GM19043 (cell line): Measurements from ENCODE around the gene WFDC10B.
"Not testable (repeated sequence)": the region's sequence is repeated elsewhere in the genome, so short reads cannot be mapped to it uniquely, and the experiment has no call there.

Experiments used
- ATAC-seq: cut with Tn5 transposase; IDR thresholded peaks from one replicate; pipeline ENCODE4 v1.9.1; 2021; ENCODE audit warnings: low read depth; ENCODE audit not compliant: unreplicated experiment

Gene WFDC10B

DNA sequence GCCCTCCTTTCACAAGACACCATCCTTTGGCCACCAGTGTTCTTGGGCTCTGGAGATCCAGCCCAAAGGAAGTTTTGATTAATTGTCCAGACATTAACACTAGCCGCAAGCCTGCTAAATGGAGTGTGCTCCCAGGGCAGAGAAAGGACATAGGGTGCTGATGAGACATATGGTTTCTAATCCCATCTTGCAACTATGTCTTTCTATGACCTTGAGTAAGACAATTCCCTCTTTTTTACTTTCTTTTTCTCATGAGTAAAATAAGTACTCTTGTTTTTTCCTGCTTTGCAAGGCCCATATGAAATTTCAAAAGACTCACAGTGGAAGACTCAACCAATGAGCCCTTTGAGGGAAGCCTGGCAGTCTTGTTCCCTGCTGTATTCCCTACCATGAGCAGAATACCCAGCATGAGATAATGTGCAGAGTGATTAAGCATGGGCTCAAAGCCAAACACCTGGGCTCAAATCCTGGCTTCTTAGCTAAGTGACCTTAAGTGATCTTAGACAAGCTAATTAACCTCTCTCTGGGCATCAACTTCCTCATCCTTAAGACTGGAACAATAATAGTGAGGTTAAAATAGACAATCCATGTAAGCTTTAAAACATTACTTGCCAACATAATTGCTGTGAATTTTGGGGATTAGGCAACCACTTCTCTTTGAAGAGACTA is at the start of gene WFDC10B:
TSS of gene WFDC10B (minus strand) at position 51 of the 669 bp plus-strand sequence. CDS start 19,027 bp downstream, outside the sequence.
- ATAC-seq, result no peak

DNA sequence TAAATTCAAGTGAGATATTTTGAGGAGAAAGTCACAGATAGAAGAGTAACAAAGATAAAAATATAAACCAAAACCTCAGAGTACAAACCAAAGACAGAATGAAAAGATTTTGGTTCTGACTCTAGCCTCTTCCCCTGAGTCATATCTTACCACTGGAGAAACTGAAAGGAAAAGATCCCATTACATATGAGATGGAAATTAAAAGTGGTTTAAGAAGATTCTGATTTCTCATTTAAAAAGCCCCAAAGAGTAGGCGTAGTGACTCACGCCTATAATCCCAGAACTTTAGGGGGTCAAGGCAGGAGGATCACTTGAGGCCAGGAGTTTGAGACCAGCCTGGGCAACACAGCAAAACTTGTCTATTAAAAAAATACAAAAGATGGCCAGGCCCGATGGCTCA is 47.9 kb upstream of the WFDC10B start:
- ATAC-seq, result no peak

- ATAC-seq, result no peak
Observed at GRCh38 chr20:45751721-45752120, 46.9 kb upstream of the WFDC10B start.

GRCh38 chr20:45745015-45745414 is 40.2 kb upstream of the WFDC10B start:
- no peak for ATAC-seq

DNA sequence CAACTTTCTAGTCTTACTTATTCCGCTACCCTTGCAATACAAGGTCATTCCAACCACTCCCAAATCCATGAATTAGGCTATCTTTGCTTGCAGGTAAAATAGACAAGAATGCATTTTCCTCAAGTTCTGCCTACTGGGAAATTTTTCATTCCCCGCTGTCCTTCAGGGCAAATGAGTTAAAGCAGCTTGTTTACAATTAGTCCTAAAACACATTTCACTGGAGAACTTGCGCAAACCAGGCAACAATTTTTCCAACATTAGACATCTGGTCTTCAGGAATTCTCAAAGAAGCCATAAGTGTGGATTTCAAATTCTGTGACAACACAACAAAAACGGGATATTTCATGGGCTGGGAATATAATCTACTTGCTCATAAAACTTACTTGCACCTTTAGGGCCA is 37.8 kb upstream of the WFDC10B start:
- ATAC-seq, result no peak

DNA sequence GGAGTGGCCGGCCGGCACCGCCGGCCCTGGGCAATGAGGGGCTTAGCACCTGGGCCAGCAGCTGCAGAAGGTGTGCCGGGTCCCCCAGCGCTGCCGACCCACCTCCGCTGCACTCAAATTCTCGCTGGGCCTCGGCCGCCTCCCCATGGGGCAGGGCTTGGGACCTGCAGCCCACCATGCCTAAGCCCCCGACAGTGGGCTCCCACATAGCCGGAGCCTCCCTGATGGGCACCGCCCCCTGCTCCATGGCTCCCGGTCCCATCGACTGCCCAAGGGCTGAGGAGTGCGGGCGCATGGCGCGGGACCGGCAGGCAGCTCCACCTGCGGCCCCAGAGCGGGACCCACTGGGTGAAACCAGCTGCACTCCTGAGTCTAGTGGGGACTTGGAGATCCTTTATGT is 31.2 kb upstream of the WFDC10B start:
- ATAC-seq, result no peak

DNA sequence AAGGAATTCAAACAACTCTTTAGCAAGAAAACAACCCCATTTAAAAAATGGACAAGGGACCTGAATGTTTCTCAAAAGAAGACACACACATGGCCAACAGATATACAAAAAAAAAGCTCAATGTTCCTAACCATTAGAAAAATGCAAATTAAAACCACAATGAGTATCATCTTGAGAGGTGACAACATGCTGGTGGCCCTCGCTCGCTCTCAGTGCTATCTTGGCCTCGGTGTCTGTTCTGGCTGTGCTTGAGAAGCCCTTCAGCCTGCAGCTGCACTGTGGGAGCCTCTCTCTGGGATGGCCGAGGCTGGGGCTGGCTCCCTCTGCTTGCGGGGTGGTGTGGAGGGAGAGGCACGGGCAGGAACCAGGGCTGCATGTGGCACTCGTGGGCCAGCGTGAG is 30.7 kb upstream of the WFDC10B start:
- no peak for ATAC-seq

DNA sequence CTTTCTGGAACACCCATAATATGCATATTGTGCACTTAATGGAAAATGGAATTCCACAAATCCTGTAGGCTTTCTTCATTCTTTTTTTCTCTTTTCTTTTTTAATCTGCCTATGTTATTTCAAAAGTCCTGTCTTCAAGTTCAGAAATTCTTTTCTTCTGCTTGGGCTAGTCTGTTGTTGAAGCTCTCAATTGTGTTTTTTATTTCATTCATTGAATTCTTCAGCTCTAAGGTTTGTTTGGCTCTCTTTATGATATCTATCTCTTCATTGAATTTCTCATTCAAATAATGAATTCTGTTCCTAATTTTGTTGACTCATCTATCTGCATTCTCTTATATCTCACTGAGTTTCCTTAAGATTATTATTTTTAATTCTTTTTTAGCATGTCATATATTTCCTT is 27.4 kb upstream of the WFDC10B start:
- ATAC-seq, result no peak

GRCh38 chr20:45727044-45727443 is 22.2 kb upstream of the WFDC10B start:
- no peak for ATAC-seq

GRCh38 chr20:45725134-45725533 is 20.3 kb upstream of the WFDC10B start:
- ATAC-seq, result no peak

DNA sequence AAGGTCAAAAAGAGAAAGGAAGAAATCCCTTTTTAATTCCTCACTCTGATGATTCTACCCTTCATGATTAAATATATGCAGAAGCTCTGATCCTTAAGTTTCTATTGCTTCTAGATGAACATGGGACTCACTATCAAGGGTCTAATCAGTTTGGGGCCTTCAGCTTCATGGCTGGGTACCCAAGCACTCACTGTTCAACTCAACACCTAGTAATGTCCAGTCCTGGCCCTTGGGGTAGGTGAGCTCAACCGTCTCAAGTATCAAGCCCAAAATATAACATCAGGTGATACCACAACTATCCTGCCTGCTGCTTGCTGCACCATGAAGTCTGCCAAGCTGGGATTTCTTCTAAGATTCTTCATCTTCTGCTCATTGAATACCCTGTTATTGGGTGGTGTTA is 17.2 kb upstream of the WFDC10B start, which contains the start of gene SPINT4:
TSS of gene SPINT4 (plus strand) at position 301 of the 400 bp plus-strand sequence. CDS start at position 322, 21 bp downstream.
- no peak for ATAC-seq

- not testable (repeated sequence) for ATAC-seq
Observed at GRCh38 chr20:45716141-45716688, 11.4 kb upstream of the WFDC10B start.

DNA sequence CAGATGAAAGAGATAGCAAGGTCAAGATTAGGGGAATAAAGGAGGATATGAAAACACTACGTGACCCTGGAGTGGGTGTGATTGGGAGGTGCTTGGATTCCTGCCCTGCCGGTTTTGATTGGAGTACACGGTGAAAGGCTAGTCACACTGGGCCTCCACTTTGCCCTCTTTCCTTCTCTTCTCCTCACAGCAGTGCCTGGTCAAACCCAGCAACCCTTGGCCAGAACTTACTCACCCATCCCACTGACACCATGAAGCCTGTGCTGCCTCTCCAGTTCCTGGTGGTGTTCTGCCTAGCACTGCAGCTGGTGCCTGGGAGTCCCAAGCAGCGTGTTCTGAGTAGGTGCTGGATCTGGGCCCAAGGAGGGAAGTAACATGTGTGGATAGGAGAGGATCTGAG is 2.9 kb downstream of the WFDC10B start, which contains the start of gene WFDC13:
TSS of gene WFDC13 (plus strand) at position 166 of the 400 bp plus-strand sequence. CDS start at position 252, 86 bp downstream.
- no peak for ATAC-seq

- no peak for ATAC-seq
Observed at GRCh38 chr20:45701104-45701503, 3.7 kb downstream of the WFDC10B start.

- no peak for ATAC-seq
Observed at GRCh38 chr20:45695496-45695895, 9.3 kb downstream of the WFDC10B start.

DNA sequence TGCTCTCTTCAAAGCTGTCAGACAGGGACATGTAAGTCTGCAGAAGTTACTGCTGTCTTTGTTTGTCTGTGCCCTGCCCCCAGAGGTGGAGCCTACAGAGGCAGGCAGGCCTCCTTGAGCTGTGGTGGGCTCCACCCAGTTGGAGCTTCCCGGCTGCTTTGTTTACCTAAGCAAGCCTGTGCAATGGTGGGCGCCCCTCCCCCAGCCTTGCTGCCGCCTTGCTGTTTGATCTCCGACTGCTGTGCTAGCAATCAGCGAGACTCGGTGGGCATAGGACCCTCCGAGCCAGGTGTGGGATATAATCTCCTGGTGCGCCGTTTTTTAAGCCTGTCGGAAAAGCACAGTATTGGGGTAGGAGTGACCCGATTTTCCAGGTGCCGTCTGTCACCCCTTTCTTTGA is 11.5 kb downstream of the WFDC10B start:
- not testable (repeated sequence) for ATAC-seq

- no peak for ATAC-seq
Observed at GRCh38 chr20:45685896-45686295, 18.9 kb downstream of the WFDC10B start.

GRCh38 chr20:45679650-45680049 is 25.2 kb downstream of the WFDC10B start:
- no peak for ATAC-seq

GRCh38 chr20:45672765-45673164 is 32.1 kb downstream of the WFDC10B start:
- no peak for ATAC-seq

DNA sequence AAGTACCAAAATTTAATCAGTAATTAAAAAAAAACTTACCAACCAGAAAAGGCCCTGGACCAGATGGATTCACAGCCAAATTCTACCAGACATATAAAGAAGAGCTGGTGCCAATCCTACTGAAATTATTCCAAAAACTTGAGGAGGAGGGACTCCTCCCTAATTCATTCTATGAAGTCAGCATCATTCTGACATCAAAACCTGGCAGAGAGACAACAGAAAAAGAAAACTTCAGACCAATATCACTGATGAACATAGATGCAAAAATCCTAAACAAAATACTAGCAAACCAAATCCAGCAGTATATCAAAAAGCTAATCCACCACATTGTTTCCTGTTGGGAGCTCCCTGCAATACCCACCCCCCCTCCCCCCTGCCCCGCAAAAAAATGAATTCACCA is 34.7 kb downstream of the WFDC10B start, which contains the start of gene WFDC11:
TSS of gene WFDC11 (minus strand) at position 101 of the 400 bp plus-strand sequence. CDS start 19,639 bp downstream, outside the sequence.
- ATAC-seq, result no peak

DNA sequence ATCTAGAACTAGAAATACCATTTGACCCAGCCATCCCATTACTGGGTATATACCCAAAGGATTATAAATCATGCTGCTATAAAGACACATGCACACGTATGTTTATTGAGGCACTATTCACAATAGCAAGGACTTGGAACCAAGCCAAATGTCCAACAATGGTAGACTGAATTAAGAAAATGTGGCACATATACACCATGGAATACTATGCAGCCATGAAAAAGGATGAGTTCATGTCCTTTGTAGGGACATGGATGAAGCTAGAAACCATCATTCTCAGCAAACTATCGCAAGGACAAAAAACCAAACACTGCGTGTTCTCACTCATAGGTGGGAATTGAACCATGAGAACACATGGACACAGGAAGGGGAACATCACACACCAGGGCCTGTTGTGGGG is 47.8 kb downstream of the WFDC10B start:
- ATAC-seq, result not testable (repeated sequence)

DNA sequence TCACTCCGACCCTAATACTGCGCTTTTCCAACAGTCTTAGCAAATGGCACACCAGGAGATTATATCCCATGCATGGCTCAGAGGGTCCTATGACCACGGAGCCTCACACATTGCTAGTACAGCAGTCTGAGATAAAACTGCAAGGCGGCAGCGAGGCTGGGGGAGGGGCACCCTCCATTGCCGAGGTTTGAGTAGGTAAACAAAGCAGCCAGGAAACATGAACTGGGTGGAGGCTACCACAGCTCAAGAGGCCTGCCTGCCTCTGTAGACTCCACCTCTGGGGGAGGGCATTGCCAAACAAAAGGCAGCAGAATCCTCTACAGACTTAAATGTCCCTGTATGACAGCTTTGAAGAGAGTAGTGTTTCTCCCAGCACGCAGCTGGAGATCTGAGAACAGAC is 53.1 kb downstream of the WFDC10B start:
- not testable (repeated sequence) for ATAC-seq
